ENCODE measurements around the gene LRFN5. TPM values are rescaled to one million over a fixed set of nuclear protein-coding genes. Genes with fewer than 3 reads are reported as not detected.
"Not testable (repeated sequence)": the region's sequence is repeated elsewhere in the genome, so short reads cannot be mapped to it uniquely, and the experiment has no call there.

LRFN5 gene
- total RNA-seq, 4 donors from 2014 or later: 0.26 to 45.1 (median 4.6) TPM

- Histone ChIP-seq H3K36me3 (no peaks in the 10 kb centered on the region), H3K27me3 (no peaks in the 10 kb centered on the region), H3K27ac (no peak overlapping the region), H3K9me3 (no peaks in the 10 kb centered on the region), H3K4me3 (no peak overlapping the region), H3K4me1 (no peaks in the 10 kb centered on the region)
- TF ChIP-seq POLR2A (IDR thresholded peaks at IDR 0.05) (no peak), CTCF (IDR thresholded peaks at IDR 0.05) (no peak)
- DNase-seq: no peak
- intact Hi-C loops (cut with DNase I; ENCODE audit: low total_unique reads): no loop called here
Observed at GRCh38 chr14:41699486-41699885, 92.8 kb downstream of the LRFN5 start.

GRCh38 chr14:41718477-41719166 is 111.9 kb downstream of the LRFN5 start:
- Histone ChIP-seq H3K9me3 (no peaks in the 10 kb centered on the region), H3K36me3 (no peaks in the 10 kb centered on the region), H3K4me1 (no peaks in the 10 kb centered on the region), H3K4me3 (no peak overlapping the region), H3K27me3 (no peaks in the 10 kb centered on the region), H3K27ac (no peak overlapping the region)
- DNase-seq: no peak
- TF ChIP-seq CTCF (IDR thresholded peaks at IDR 0.05) (no peak), POLR2A (IDR thresholded peaks at IDR 0.05) (no peak)
- intact Hi-C loops (cut with DNase I; ENCODE audit: low total_unique reads): no loop called here

- intact Hi-C loops (cut with DNase I; ENCODE audit: low total_unique reads): no loop called here
- H3K27me3 ChIP-seq: no peaks in the 10 kb centered on the region
- no peak overlapping the region for H3K27ac ChIP-seq
- no peaks in the 10 kb centered on the region for H3K4me1 ChIP-seq
- no peaks in the 10 kb centered on the region for H3K36me3 ChIP-seq
- DNase-seq: no peak
- no peak for TF ChIP-seq CTCF (IDR thresholded peaks at IDR 0.05)
- H3K9me3 ChIP-seq: no peaks in the 10 kb centered on the region
- no peak overlapping the region for H3K4me3 ChIP-seq
Observed at GRCh38 chr14:41739203-41739602, 132.5 kb downstream of the LRFN5 start.

- intact Hi-C loops (cut with DNase I; ENCODE audit: low total_unique reads): no loop called here
- H3K4me3 ChIP-seq: no peak overlapping the region
- no peak for TF ChIP-seq CTCF (IDR thresholded peaks at IDR 0.05)
- no peak for TF ChIP-seq POLR2A (IDR thresholded peaks at IDR 0.05)
- no peak for DNase-seq
- H3K4me1 ChIP-seq: no peaks in the 10 kb centered on the region
- no peaks in the 10 kb centered on the region for H3K27me3 ChIP-seq
- no peaks in the 10 kb centered on the region for H3K9me3 ChIP-seq
- no peaks in the 10 kb centered on the region for H3K36me3 ChIP-seq
- no peak overlapping the region for H3K27ac ChIP-seq
Observed at GRCh38 chr14:41743140-41743539, 136.5 kb downstream of the LRFN5 start.

- Histone ChIP-seq H3K27ac (no peak overlapping the region), H3K27me3 (no peaks in the 10 kb centered on the region), H3K4me3 (peak overlapping the region in 1 of 2 donors; percentile 9), H3K4me1 (no peaks in the 10 kb centered on the region), H3K9me3 (no peaks in the 10 kb centered on the region), H3K36me3 (no peaks in the 10 kb centered on the region)
- no peak for DNase-seq
- TF ChIP-seq POLR2A (IDR thresholded peaks at IDR 0.05) (no peak), CTCF (IDR thresholded peaks at IDR 0.05) (no peak)
- intact Hi-C loops (cut with DNase I; ENCODE audit: low total_unique reads): no loop called here
Observed at GRCh38 chr14:41749429-41749828, 142.8 kb downstream of the LRFN5 start.

- H3K36me3 ChIP-seq; DNase-seq; H3K4me3 ChIP-seq; intact Hi-C loops (cut with DNase I; ENCODE audit: low total_unique reads); H3K27me3 ChIP-seq; H3K27ac ChIP-seq; H3K9me3 ChIP-seq; H3K4me1 ChIP-seq: not testable (repeated sequence)
Observed at GRCh38 chr14:41750575-41750974, 143.9 kb downstream of the LRFN5 start.
